KOPT-K1 (cell line): ENCODE measurements around the gene FSD1.
"Not testable (repeated sequence)": the region's sequence is repeated elsewhere in the genome, so short reads cannot be mapped to it uniquely, and the experiment has no call there.

Source experiments
- H3K27ac ChIP-seq: fragments of 200-600 bp; sonication (generic); 2 replicates; pipeline ENCODE4 v1.5.1; 2016; ENCODE audit warnings: antibody characterized with exemption, mild to moderate bottlenecking, low read depth, low read length; ENCODE audit not compliant: poor library complexity, severe bottlenecking
- H3K36me3 ChIP-seq: fragments of 200-600 bp; sonication (generic); 2 replicates; pipeline ENCODE4 v1.5.1; 2017; ENCODE audit warnings: antibody characterized with exemption, mild to moderate bottlenecking, low read length, moderate library complexity; ENCODE audit not compliant: insufficient read depth
- H3K9me3 ChIP-seq: fragments of 200-600 bp; sonication (generic); 2 replicates; pipeline ENCODE4 v1.5.1; 2017; ENCODE audit warnings: antibody characterized with exemption, low read length, mild to moderate bottlenecking; ENCODE audit not compliant: insufficient read depth, poor library complexity, severe bottlenecking

FSD1 gene

GRCh38 chr19:4278419-4279266, 25.8 kb upstream of the FSD1 start, which contains the start of gene SHD:
SHD (plus strand) TSS chr19:4279266; CDS start chr19:4280064, 798 bp downstream.
- Histone ChIP-seq H3K9me3 (no peaks in the 10 kb centered on the region), H3K27ac (no peak within 1 kb of the TSS), H3K36me3 (no peaks in the 10 kb centered on the region)

- H3K27ac ChIP-seq: no peak overlapping the region
- no peaks in the 10 kb centered on the region for H3K9me3 ChIP-seq
- no peaks in the 10 kb centered on the region for H3K36me3 ChIP-seq
Measured at GRCh38 chr19:4279267-4279529, 25.2 kb upstream of the FSD1 start.

- no peak overlapping the region for H3K27ac ChIP-seq
- H3K36me3 ChIP-seq: no peaks in the 10 kb centered on the region
- H3K9me3 ChIP-seq: no peaks in the 10 kb centered on the region
Measured at GRCh38 chr19:4279530-4280422, 24.6 kb upstream of the FSD1 start.

- Histone ChIP-seq H3K36me3 (no peaks in the 10 kb centered on the region), H3K27ac (no peak overlapping the region), H3K9me3 (no peaks in the 10 kb centered on the region)
Measured at GRCh38 chr19:4284176-4284958, 20.0 kb upstream of the FSD1 start.

GRCh38 chr19:4284974-4285373, 19.4 kb upstream of the FSD1 start:
- no peaks in the 10 kb centered on the region for H3K9me3 ChIP-seq
- no peak overlapping the region for H3K27ac ChIP-seq
- no peaks in the 10 kb centered on the region for H3K36me3 ChIP-seq

GRCh38 chr19:4286141-4286540, 18.3 kb upstream of the FSD1 start:
- not testable (repeated sequence) for H3K27ac ChIP-seq, H3K36me3 ChIP-seq, H3K9me3 ChIP-seq

- Histone ChIP-seq H3K36me3 (no peaks in the 10 kb centered on the region), H3K27ac (no peak overlapping the region), H3K9me3 (no peaks in the 10 kb centered on the region)
Measured at GRCh38 chr19:4288091-4288777, 16.2 kb upstream of the FSD1 start.

GRCh38 chr19:4291184-4291732, 13.1 kb upstream of the FSD1 start:
- H3K27ac ChIP-seq: no peak overlapping the region
- H3K9me3 ChIP-seq: no peaks in the 10 kb centered on the region
- no peaks in the 10 kb centered on the region for H3K36me3 ChIP-seq

GRCh38 chr19:4292515-4292914, 11.9 kb upstream of the FSD1 start:
- Histone ChIP-seq H3K36me3 (no peaks in the 10 kb centered on the region), H3K27ac (no peak overlapping the region), H3K9me3 (no peaks in the 10 kb centered on the region)

GRCh38 chr19:4294389-4294788, 10.0 kb upstream of the FSD1 start:
- Histone ChIP-seq H3K9me3 (no peaks in the 10 kb centered on the region), H3K27ac (no peak overlapping the region), H3K36me3 (no peaks in the 10 kb centered on the region)

- no peaks in the 10 kb centered on the region for H3K9me3 ChIP-seq
- H3K36me3 ChIP-seq: no peaks in the 10 kb centered on the region
- no peak overlapping the region for H3K27ac ChIP-seq
Measured at GRCh38 chr19:4295972-4296771, 8.2 kb upstream of the FSD1 start.

- Histone ChIP-seq H3K27ac (no peak overlapping the region), H3K9me3 (no peaks in the 10 kb centered on the region)
Measured at GRCh38 chr19:4297901-4298809, 6.2 kb upstream of the FSD1 start.

More at GRCh38 chr19:4297901-4298809, 6.2 kb upstream of the FSD1 start:
- H3K36me3 ChIP-seq: no peaks in the 10 kb centered on the region
